HG03457 (cell line): ENCODE results near the gene AP1S1.

Experiments
- ATAC-seq: cut with Tn5 transposase; IDR thresholded peaks from one replicate; pipeline ENCODE4 v1.9.1; 2021; ENCODE audit warnings: moderate number of reproducible peaks; ENCODE audit not compliant: unreplicated experiment

Gene AP1S1

GRCh38 chr7:101156277-101156676 is 2.0 kb downstream of the AP1S1 start:
- ATAC-seq: no peak

GRCh38 chr7:101156866-101157589 is 2.8 kb downstream of the AP1S1 start:
- ATAC-seq: no peak

GRCh38 chr7:101159696-101160674 is 5.7 kb downstream of the AP1S1 start:
- ATAC-seq: no peak

GRCh38 chr7:101160910-101161309 is 6.6 kb downstream of the AP1S1 start:
- ATAC-seq: no peak

GRCh38 chr7:101161692-101162471 is 7.6 kb downstream of the AP1S1 start:
- ATAC-seq: no peak

GRCh38 chr7:101162551-101163278 is 8.4 kb downstream of the AP1S1 start:
- no peak for ATAC-seq

- ATAC-seq: no peak
Measured at GRCh38 chr7:101163279-101164070, 9.2 kb downstream of the AP1S1 start.

- ATAC-seq: no peak
Measured at GRCh38 chr7:101164071-101164840, 10.0 kb downstream of the AP1S1 start.

- peak; percentile 46 for ATAC-seq
Measured at GRCh38 chr7:101165075-101165957, 11.0 kb downstream of the AP1S1 start, which contains the start of gene VGF. TSS of gene VGF (minus strand) at chr7:101165569. CDS start at chr7:101164843, 726 bp downstream.

- ATAC-seq: no peak
Measured at GRCh38 chr7:101165958-101166647, 11.8 kb downstream of the AP1S1 start.

- ATAC-seq: no peak
Measured at GRCh38 chr7:101166648-101166908, 12.3 kb downstream of the AP1S1 start.

- no peak for ATAC-seq
Measured at GRCh38 chr7:101166909-101167644, 12.8 kb downstream of the AP1S1 start.

- ATAC-seq: no peak
Measured at GRCh38 chr7:101167645-101168411, 13.6 kb downstream of the AP1S1 start.

GRCh38 chr7:101168412-101169049 is 14.3 kb downstream of the AP1S1 start:
- no peak for ATAC-seq

GRCh38 chr7:101169110-101169837 is 15.0 kb downstream of the AP1S1 start:
- ATAC-seq: no peak
